Fibroblast of skin of right biceps (primary cell): Measurements from ENCODE around the gene SEL1L2.

Source experiments
- DNase-seq: peaks from one replicate; pipeline ENCODE4 v3.0.0-alpha.2; 2013

The SEL1L2 gene

DNA sequence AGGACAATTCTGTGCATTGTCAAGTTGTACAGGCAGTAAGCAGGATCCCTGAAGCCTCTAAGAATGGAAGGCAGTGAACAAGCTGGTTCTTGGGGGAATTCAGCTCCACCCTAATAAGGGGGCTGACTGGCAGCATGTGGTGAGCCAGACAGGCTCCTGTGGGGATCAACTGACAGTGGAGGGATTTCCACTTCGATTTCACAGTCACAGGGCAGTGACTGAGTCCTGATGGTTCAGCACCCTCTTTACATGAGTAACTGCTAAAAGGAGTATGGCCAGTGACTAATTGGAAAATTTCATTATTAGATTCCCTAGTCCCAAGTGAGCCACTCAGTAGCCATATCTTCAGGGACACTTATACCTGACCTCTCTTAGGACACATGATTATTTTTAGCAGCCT is 127.2 kb downstream of the SEL1L2 start:
- no peak for DNase-seq

DNA sequence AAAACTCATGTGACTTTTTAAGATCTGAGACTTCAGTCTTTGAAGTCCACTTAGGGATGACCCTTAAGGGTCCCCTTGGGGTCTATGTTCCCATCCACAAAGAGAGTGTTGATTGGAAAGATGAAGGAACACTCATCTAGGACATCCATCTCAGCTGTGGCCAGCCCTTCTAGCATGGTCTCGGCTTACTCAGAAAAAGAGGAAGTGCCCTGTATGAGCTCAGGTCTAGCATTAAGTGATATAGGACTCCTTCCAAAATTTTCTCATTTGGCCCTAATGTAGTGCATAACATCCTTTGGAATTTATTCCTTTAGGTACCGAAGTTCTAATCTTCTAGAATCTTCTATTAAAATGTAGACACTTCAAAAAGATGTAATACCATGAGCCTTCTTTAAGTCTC is 128.2 kb downstream of the SEL1L2 start:
- DNase-seq, result no peak

DNA sequence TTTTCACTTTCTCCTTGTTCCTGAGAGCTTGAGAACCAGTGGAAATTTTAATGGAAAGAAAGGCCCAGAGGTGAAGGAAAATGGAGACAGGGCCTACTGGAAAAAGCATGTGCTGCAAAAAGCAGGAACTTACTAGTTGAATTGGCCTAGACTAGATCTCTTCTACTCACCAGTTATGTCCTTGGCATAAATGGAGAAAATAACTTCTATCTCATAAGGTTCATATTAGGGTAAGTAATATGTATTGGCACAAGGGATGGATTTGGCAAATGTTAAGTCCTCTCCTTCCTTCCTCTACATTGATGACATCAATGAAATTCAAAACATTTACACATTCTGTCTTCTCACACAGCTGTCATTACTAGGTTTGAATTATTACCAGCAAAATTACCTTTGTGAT is 131.5 kb downstream of the SEL1L2 start:
- no peak for DNase-seq

DNA sequence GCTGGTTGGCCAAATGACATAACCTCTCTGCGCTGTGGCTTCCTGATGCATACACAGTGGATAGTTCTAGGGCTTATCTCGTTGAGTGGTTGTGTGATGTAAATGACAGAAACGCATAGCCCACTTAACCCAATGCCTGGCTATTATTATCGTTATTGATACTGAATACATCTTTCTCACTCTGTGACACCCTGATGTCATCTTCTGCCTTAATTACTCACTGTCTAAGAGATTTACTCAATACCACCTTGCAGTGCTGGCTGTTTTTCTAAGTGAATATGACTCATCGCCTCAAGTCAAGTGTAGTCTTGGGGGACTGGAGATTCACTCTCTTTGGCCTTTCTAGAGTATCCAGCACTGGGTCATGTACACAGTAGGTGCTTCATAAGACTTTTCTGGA is 132.0 kb downstream of the SEL1L2 start:
- DNase-seq, result peak; percentile 24

DNA sequence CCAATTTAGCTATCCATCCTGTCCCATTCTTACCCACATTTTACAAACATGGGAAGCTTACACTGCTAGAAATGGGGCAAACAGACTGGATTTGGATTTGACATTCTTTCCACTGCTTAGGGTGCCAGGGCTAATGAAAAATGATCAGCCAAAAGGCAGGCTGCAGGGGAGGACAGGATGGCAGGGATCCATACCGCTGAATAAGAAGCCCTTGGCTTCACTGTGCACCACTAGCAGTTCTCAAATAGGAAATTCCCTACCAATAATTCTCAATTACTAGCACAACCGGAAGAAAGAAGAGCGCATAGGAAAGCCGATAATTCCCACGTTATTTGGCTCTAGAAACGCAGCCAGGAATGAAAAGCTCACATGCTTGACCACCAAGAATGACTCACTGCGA is 132.5 kb downstream of the SEL1L2 start:
- DNase-seq, result no peak

- DNase-seq, result no peak
These were observed 133.1 kb downstream of the SEL1L2 start for GRCh38 chr20:13857304-13857703.

GRCh38 chr20:13856354-13856753 is 134.1 kb downstream of the SEL1L2 start:
- DNase-seq, result no peak

DNA sequence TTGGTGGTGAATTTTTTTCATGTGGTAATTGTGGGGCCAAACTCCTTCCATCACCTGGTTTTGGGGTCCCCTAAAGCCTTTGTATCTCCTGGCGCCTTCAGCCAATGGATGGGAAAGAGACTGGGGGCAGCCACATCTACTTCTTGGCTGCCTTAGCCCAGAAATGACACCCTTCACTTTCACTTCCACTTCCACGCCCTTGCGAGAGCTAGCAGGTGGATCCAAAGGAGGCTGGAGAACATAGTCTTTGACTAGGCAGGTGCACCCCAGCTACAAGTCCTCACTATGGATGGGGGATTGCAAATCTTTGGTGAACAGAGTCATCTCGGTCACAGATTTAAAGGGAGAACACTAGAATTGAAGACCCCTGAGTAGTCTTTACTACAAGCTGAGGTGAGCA is 134.8 kb downstream of the SEL1L2 start:
- no peak for DNase-seq

GRCh38 chr20:13852306-13852705 is 138.1 kb downstream of the SEL1L2 start:
- DNase-seq, result peak; percentile 29

GRCh38 chr20:13851279-13851678 is 139.1 kb downstream of the SEL1L2 start:
- no peak for DNase-seq

- no peak for DNase-seq
These were observed 146.1 kb downstream of the SEL1L2 start for GRCh38 chr20:13844296-13844695.

- no peak for DNase-seq
These were observed 149.2 kb downstream of the SEL1L2 start for GRCh38 chr20:13841206-13841605.

- no peak for DNase-seq
These were observed 150.3 kb downstream of the SEL1L2 start for GRCh38 chr20:13840093-13840465.

GRCh38 chr20:13839421-13840092 is 150.9 kb downstream of the SEL1L2 start:
- peak; percentile 95 for DNase-seq

GRCh38 chr20:13838664-13839063 is 151.8 kb downstream of the SEL1L2 start:
- no peak for DNase-seq

DNA sequence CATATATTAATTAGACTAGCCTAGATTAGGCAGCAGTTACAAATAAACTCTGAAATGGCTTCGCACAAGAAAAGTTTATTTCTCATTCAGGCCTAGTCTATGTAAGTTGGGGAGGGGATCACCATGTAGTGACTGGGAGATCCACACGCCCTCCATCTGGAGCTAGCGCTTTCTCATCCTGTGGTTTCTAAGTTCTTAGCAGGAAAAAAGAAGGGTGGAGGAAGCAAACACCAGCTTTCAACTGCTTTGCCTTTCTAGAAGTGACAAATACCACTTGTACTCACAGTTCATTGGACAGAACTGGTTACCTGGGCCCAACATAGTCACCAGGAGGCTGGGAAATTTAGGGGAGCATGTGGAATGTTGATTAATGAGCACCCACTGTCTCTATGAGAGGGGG is 158.9 kb downstream of the SEL1L2 start:
- DNase-seq, result no peak

DNA sequence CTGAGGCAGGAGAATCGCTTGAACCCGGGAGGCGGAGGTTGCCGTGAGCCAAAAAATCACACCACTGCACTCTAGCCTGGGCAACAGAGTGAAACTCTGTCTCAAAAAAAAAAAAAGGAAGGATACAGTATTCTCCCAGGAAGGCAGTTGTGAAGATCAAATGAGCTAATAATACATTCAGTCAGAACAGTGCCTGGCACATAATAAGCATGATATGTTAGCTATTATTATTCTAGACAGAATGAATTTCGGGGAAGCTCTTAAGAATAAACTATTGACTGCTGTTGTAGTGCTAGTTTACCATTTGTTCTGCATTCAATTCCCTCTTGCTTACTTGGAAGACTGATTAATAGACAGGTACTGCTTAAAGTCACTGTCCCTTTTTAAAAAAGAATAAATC is 164.9 kb downstream of the SEL1L2 start:
- DNase-seq, result no peak

- no peak for DNase-seq
These were observed 166.0 kb downstream of the SEL1L2 start for GRCh38 chr20:13824459-13824858.

DNA sequence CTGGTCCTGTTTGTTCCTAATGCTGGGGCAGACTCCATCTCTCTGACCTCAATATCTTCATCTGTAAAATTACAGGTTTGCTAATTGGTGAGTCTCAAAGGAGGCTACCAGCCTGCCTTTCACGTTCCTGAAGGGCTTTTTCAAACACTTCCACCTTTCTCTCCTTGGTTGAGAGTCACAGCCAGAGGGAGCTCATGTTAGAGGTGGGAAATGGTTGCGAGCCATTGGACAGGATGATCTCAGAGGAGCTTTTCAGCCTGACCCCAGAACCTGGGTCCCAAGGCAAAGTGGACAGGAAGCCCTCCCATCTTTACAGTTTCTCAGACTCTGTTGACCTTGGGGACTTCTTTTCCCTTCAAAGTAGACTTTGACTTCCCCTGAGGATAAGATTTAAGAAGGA is 168.0 kb downstream of the SEL1L2 start:
- peak; percentile 7 for DNase-seq

DNA sequence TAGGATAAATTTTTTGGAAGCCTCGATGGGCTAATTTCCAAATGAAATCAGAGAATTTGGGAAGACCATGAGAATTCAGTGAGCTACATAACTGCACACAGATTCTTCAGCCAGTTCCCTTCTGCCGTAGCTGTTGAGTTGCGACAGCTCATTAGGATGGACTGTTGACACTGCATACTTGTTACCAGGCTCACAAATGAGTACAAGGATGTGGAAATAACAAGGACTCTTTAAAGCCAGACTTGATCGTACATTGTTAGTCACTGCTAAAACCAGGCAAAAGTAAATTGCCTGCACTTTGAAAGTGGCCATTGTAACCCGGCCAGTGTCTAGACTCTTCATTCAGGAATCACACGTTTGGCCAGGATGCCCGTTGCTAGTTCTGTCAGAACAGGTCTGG is 168.5 kb downstream of the SEL1L2 start:
- peak; percentile 49 for DNase-seq

GRCh38 chr20:13819885-13820645 is 170.3 kb downstream of the SEL1L2 start:
- DNase-seq, result peak; percentile 58

- peak; percentile 8 for DNase-seq
These were observed 173.1 kb downstream of the SEL1L2 start for GRCh38 chr20:13817342-13817741.

DNA sequence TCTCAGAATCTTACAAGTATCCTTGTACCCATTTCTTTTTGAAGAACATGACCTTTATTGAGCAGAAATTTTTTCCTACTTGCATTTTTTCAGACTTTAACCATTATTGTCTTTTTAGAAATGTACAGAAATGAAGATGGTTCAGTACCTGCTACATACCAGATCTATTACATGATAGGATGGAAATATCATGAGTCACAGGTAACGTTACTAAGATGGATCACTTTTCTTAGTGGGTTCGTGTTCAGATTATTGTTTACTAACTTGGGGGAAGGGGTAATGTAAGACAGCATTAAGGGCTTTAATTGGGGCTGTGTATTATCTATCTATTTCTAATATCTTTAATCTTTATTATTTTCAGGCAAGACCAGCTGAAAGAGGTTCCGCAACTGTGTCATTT is 173.7 kb downstream of the SEL1L2 start:
- no peak for DNase-seq

DNA sequence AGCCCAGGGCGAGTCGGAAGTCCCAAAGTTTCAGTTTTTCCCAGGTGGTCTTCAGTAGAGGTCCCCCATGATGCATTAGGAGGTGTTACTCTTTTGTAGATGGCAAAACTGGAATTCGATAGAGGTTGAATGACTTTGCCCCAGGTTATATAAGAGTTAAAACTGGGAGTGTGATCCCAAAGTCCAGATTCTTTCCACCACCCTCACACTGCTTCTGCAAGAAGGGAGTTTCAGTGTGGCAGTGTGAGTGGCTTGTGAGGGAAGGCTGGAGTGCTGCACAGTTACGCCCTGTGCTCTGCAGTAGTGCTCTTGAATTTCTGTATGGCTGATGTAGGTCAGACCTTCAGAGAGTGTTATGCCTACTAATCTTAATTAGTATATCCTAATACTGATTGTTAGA is 175.7 kb downstream of the SEL1L2 start:
- DNase-seq, result no peak

- no peak for DNase-seq
These were observed 176.5 kb downstream of the SEL1L2 start for GRCh38 chr20:13813910-13814309.
